Retina (tissue), 1 donor: ENCODE measurements around the gene RNF7.
"Not testable (repeated sequence)": the region's sequence is repeated elsewhere in the genome, so short reads cannot be mapped to it uniquely, and the experiment has no call there.

ENCODE experiments used
- DNase-seq: peaks from one replicate; pipeline ENCODE4 v3.0.0-alpha.2; 2016

Gene RNF7

GRCh38 chr3:141783632-141784031 lies 45.5 kb downstream of the RNF7 start:
- no peak for DNase-seq

- no peak for DNase-seq
Observed at GRCh38 chr3:141784096-141784495, 46.0 kb downstream of the RNF7 start.

- no peak for DNase-seq
Observed at GRCh38 chr3:141784531-141784930, 46.4 kb downstream of the RNF7 start.

- no peak for DNase-seq
Observed at GRCh38 chr3:141788149-141788548, 50.1 kb downstream of the RNF7 start.

GRCh38 chr3:141788750-141789149 lies 50.7 kb downstream of the RNF7 start:
- not testable (repeated sequence) for DNase-seq

- no peak for DNase-seq
Observed at GRCh38 chr3:141789281-141789680, 51.2 kb downstream of the RNF7 start.

- DNase-seq: no peak
Observed at GRCh38 chr3:141790171-141790570, 52.1 kb downstream of the RNF7 start.

GRCh38 chr3:141792495-141792894 lies 54.4 kb downstream of the RNF7 start:
- DNase-seq: no peak

- no peak for DNase-seq
Observed at GRCh38 chr3:141793476-141794260, 55.6 kb downstream of the RNF7 start.

GRCh38 chr3:141795276-141795675 lies 57.2 kb downstream of the RNF7 start:
- DNase-seq: no peak

GRCh38 chr3:141795741-141796080 lies 57.6 kb downstream of the RNF7 start:
- DNase-seq: no peak

- peak; percentile 62 for DNase-seq
Observed at GRCh38 chr3:141796081-141796888, 58.2 kb downstream of the RNF7 start.
